NB4 (cell line): ENCODE data around the gene CADPS.

ENCODE experiments used
- DNase-seq: peaks from one replicate; pipeline ENCODE4 v3.0.0; 2010; ENCODE audit warnings: low read depth
- H3K4me3 ChIP-seq: one replicate; pipeline ENCODE4 v1.5.1; 2011; ENCODE audit warnings: mild to moderate bottlenecking, low read depth, low read length, moderate library complexity
- MYC ChIP-seq: IDR thresholded peaks from 2 replicates; pipeline ENCODE4 v1.6.1; 2011; ENCODE audit warnings: low read depth, low read length
- POLR2A ChIP-seq: IDR thresholded peaks from 2 replicates; pipeline ENCODE4 v1.6.1; 2011; ENCODE audit warnings: mild to moderate bottlenecking; ENCODE audit not compliant: insufficient read length; ENCODE audit errors: extremely low read depth
- TF ChIP-seq, protein P1 (sequence below): IDR thresholded peaks from 2 replicates; pipeline ENCODE4 v1.6.1; 2011; ENCODE audit warnings: low read depth, low read length
- TF ChIP-seq, protein P2 (sequence below): IDR thresholded peaks from one replicate; pipeline ENCODE4 v1.5.1; 2012; ENCODE audit warnings: low read depth, low read length

CADPS gene

DNA sequence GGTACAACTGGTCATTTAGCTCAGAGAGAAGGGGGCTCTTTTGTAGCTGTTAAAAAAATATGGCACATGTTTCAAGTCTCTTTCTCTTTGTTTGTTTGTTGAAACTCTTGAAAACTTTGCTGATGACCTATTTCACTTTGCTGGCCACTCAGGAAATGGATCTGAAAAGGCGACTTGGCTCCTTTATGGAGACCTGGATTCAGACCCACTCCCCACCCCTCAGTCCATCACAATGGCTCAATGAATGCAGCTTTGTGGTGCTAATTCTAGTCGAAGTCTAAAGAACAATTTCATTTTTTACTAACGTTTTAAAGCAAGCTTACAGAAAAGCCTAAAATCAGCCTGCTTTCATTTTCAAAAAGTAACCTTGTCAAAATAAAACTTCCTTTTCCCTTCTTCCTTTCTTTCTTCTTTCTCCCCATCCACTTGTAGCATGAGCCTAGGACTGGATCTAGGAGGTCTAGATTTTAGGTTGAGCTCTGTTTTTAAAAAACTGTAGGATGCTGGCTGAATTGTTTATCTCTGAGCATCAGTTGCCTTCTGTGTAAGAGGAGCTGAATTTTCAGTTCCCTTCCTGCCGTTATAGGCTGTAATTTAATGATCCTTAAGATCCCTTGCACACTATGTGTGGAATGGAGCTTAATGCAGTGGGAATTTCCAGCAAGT, 336.4 kb downstream of the CADPS start:
- DNase-seq, result no peak
- TF ChIP-seq MYC (no peak), POLR2A (no peak)
- TF ChIP-seq, protein P1, sequence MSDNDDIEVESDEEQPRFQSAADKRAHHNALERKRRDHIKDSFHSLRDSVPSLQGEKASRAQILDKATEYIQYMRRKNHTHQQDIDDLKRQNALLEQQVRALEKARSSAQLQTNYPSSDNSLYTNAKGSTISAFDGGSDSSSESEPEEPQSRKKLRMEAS, result no peak
- TF ChIP-seq, protein P2, sequence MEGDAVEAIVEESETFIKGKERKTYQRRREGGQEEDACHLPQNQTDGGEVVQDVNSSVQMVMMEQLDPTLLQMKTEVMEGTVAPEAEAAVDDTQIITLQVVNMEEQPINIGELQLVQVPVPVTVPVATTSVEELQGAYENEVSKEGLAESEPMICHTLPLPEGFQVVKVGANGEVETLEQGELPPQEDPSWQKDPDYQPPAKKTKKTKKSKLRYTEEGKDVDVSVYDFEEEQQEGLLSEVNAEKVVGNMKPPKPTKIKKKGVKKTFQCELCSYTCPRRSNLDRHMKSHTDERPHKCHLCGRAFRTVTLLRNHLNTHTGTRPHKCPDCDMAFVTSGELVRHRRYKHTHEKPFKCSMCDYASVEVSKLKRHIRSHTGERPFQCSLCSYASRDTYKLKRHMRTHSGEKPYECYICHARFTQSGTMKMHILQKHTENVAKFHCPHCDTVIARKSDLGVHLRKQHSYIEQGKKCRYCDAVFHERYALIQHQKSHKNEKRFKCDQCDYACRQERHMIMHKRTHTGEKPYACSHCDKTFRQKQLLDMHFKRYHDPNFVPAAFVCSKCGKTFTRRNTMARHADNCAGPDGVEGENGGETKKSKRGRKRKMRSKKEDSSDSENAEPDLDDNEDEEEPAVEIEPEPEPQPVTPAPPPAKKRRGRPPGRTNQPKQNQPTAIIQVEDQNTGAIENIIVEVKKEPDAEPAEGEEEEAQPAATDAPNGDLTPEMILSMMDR, result no peak
- no peak overlapping the region for H3K4me3 ChIP-seq

DNA sequence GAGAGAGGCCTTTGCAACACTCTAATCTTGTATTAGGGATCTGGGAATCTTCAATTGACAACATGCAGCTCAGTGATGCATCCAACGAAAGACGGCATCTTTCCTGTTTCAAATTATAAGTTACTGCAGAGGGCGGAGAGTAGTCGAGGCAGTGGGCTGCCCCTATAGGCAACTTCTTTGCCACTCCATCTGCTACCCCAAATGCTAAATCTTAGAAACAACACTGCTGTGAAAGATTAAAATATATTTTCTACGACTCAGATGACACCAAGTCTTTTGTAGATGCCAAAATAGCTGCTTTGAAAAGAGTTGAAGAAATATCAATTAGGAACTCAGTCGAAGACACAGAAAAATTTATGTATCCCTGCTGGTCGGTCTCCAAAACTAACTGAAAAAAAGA, 340.9 kb downstream of the CADPS start:
- no peak overlapping the region for H3K4me3 ChIP-seq
- no peak for DNase-seq
- TF ChIP-seq, protein P1, result no peak
- TF ChIP-seq POLR2A (no peak), MYC (no peak)
- TF ChIP-seq, protein P2, result no peak

DNA sequence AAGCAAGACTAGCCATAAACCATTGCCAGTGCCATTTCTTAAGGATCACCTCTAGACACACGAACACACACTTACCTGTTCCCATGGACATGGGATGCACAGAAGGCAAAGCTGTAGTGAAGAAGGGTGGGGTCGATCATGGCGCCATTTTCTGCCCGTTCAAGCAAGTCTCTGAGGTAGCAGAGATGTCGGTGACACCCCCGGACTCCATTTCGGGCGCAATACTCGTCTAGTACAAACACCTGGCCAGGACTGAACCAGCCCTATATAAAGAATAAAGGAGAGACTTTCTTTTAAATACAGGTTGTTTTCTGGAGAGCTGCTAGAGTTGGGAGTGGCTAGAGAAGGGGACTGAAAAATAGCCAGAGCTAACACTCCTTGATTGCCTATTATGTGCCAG, 342.4 kb downstream of the CADPS start:
- DNase-seq, result no peak
- TF ChIP-seq POLR2A (no peak), MYC (no peak)
- TF ChIP-seq, protein P1, result no peak
- TF ChIP-seq, protein P2, result no peak
- H3K4me3 ChIP-seq, result no peak overlapping the region

DNA sequence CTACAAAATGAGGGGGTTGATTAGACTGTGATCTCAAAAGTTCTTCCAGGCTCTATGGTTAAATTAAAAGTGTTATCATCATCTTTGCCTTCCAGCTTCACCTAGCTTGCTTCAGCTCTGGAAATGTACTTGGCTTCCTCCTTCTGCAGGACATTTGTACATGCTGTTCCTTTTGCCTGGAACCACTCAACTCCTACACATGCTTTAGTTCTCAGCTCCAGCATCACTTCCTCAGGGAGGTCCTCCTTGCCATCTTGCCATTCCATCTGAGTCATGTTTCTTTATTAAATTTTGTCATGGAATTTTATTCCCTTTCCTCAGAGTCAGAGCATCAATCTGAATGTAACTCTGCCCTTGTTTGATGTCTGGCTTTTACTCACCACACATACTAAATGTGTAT, 343.2 kb downstream of the CADPS start:
- TF ChIP-seq, protein P1, result no peak
- TF ChIP-seq MYC, result no peak
- TF ChIP-seq POLR2A, result no peak
- TF ChIP-seq, protein P2, result no peak
- H3K4me3 ChIP-seq, result no peak overlapping the region
- DNase-seq, result no peak

DNA sequence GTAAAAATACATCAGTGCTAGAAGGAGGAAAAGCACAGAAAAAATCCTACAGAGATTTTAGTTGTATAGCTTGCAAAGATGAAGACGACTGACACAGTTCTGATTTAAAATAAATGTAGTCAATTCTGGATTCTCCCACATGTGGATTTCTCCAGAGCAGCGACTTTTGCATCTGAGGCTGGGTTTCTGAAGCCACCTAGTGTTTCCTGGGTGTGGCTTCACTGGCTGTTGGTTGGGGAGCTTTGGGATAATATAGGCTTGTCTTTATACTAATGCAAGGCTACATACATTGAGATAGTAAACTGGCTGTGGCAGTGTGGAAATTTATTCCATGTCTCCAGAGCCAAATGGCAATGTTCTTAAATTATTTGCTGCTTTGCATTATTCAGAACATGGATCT, 343.7 kb downstream of the CADPS start:
- no peak overlapping the region for H3K4me3 ChIP-seq
- no peak for DNase-seq
- TF ChIP-seq MYC (no peak), POLR2A (no peak)
- TF ChIP-seq, protein P1, result no peak
- TF ChIP-seq, protein P2, result no peak
